RWPE1 (cell line): ENCODE data around the gene GPRC5D.

Experiments
- CTCF ChIA-PET: fragments of 350-600 bp; sonication (Branson Sonifier 250); formaldehyde crosslinking; extraction: SDS; loops from one replicate; lab custom pipeline; 2021; lab: Yijun Ruan, JAX
- POLR2A ChIA-PET: fragments of 400-600 bp; formaldehyde crosslinking; extraction: SDS; loops from one replicate; lab custom pipeline; 2020; ENCODE audit warnings: antibody characterized with exemption; ENCODE audit not compliant: low non-redundant PET; lab: Yijun Ruan, JAX
- DNase-seq: peaks from one replicate; pipeline ENCODE4 v3.0.0; 2012; ENCODE audit warnings: low spot score
- H3K27ac ChIP-seq: fragments of 450-650 bp; 2 replicates; pipeline ENCODE4 v1.5.1; 2017
- TF ChIP-seq, protein P1 (sequence below): fragments of 450-650 bp; conservative IDR thresholded peaks from 2 replicates; pipeline ENCODE4 v1.5.1; 2017; ENCODE audit warnings: low read depth, mild to moderate bottlenecking

Gene GPRC5D

DNA sequence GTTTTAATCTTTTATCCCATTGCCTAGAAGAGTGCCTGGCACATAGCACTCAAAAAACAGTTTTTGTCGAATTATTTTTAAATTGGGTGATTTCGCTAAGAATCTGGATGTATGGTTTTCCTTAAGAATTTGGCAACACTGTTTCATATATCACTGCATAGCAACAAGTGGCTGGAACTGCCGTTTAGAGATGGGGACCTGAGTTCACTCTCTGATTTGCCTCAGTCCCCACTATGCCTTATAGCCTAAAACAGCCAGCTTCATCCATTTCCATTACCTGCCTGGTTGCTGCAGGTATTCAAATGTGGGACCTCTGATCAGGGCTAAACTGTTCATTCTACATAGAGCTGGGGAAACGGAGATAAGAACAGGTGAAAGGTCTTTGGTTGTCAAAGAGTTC lies 46.3 kb upstream of the GPRC5D start:
- no peak overlapping the region for H3K27ac ChIP-seq
- CTCF ChIA-PET = interaction anchor here (0.6 to 1.1 kb wide), 2 partner anchors 53 to 210 kb away, joined by 4 read pairs; no protein-coding TSS in a partner anchor
- POLR2A ChIA-PET = no interaction called here
- TF ChIP-seq, protein P1, sequence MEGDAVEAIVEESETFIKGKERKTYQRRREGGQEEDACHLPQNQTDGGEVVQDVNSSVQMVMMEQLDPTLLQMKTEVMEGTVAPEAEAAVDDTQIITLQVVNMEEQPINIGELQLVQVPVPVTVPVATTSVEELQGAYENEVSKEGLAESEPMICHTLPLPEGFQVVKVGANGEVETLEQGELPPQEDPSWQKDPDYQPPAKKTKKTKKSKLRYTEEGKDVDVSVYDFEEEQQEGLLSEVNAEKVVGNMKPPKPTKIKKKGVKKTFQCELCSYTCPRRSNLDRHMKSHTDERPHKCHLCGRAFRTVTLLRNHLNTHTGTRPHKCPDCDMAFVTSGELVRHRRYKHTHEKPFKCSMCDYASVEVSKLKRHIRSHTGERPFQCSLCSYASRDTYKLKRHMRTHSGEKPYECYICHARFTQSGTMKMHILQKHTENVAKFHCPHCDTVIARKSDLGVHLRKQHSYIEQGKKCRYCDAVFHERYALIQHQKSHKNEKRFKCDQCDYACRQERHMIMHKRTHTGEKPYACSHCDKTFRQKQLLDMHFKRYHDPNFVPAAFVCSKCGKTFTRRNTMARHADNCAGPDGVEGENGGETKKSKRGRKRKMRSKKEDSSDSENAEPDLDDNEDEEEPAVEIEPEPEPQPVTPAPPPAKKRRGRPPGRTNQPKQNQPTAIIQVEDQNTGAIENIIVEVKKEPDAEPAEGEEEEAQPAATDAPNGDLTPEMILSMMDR = no peak
- no peak for DNase-seq

DNA sequence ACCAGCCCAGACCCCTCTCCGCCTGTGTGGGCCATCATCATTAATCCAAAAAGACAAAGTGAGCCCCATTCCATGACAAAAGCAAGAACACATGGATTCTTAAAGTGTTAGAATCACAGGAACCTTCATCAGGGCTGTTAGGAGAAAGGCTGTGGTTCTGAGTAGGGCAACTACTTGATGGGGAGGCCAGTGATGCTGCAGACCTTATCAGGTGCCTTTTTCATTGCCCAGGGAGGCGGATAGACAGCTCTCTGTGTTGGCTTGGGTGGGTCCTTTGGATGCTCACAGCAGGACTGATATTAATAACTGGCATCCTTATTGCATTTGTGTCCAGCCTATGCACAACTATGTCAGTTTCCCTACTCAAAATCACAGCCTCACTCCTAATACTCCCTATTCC lies 45.8 kb upstream of the GPRC5D start:
- H3K27ac ChIP-seq = no peak overlapping the region
- POLR2A ChIA-PET = no interaction called here
- no peak for DNase-seq
- TF ChIP-seq, protein P1 = no peak
- CTCF ChIA-PET = no interaction called here

DNA sequence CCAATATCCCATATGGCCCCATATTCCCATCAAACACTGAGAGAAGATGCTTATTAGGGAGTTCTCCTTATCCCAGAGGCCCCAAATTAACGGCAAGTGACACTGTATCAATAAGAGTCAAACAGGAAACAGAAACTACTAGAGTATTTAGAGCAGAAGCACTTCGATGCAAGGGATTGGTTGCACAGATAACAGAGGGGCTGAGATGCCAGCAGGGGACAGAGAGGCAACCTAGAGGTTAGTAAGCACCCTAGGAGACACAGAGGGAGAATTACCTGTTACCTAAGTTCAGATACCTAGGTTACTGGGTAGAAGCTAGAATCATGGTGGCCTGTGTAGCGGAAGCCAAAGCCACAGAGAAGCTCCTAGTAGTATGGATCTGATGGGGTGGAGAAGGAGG lies 45.2 kb upstream of the GPRC5D start:
- DNase-seq = no peak
- ChIA-PET CTCF (no interaction called here), POLR2A (no interaction called here)
- no peak overlapping the region for H3K27ac ChIP-seq
- TF ChIP-seq, protein P1 = no peak

DNA sequence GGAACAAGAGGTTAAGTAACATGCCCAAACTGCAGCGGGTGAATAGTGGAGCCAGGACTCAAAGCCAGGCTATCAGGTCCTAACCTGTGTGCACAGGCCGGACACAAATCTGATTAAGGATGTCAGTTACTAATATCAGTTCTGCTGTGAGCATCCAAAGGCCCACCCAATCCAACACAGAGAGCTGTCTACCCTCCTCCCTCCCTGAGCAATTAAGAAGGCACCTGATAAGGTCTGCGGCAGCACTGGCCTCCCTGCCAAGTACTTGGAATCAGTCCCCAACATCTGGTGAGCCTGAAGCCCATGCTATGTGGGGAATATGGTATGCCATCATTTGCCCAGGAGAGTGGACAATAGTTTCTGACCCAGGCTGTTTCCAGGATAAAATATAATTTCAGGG lies 44.2 kb upstream of the GPRC5D start:
- DNase-seq = no peak
- TF ChIP-seq, protein P1 = no peak
- H3K27ac ChIP-seq = no peak overlapping the region
- POLR2A ChIA-PET = no interaction called here
- CTCF ChIA-PET = no interaction called here

DNA sequence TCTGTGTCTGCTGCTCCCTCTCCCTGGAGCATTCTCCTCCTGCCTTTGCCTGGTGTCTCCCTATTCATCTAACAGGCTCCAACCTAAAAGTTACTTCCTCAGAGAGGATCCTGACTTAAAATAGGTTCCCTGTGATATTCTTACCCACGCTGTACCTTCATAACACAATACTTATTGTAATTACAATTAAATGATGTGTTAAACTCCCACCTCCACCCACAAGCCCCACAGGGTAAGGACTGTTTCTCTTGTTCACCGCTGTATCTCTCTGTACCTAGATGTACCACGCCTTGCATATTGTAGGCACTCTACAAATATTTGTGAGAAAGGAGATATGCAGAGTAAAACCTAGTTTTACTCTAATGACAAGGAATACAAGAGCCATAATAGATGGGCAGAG lies 43.1 kb upstream of the GPRC5D start:
- ChIA-PET CTCF (interaction anchor here (0.6 kb wide), 1 partner anchor 79 kb away, joined by 3 read pairs; no protein-coding TSS in a partner anchor), POLR2A (no interaction called here)
- DNase-seq = no peak
- H3K27ac ChIP-seq = no peak overlapping the region
- TF ChIP-seq, protein P1 = no peak

DNA sequence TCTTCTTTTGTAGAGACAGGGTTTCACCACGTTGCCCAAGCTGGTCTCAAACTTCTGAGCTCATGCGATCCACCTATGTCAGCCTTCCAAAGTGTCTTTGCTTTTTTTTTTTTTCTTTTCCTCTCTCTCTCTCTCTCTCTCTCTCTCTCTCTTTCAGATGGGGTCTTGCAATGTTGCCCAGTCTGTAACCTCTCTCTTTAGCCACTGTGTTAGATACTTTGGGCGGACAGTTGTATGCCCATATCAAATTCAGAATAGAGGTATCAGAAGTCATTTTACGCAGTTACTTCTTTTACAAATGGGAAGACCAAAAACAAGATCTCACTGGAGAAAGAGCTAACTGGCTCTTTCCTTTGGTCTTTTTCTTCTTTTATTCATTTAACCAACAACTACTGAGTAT lies 41.4 kb upstream of the GPRC5D start:
- TF ChIP-seq, protein P1 = no peak
- no peak overlapping the region for H3K27ac ChIP-seq
- DNase-seq = no peak
- CTCF ChIA-PET = no interaction called here
- POLR2A ChIA-PET = no interaction called here
